Uterus (tissue), 2 donors: ENCODE results near the gene C6orf62.

Experiments
- POLR2A ChIP-seq, 2 donors: fragments of 450-650 bp; IDR thresholded peaks; one replicate each; pipeline ENCODE4 v1.6.1; 2016; ENCODE audit warnings: antibody characterized with exemption in 2 of 2, mild to moderate bottlenecking in 1 of 2, moderate library complexity in 1 of 2
- TF ChIP-seq, protein P1 (sequence below), 4 experiments: fragments of 200-600 bp in 2 of 4; fragments of 450-650 bp in 2 of 4; sonication (generic) in 2 of 4; IDR thresholded peaks; one replicate each; pipeline ENCODE4 v1.5.1; 2016 to 2019; ENCODE audit warnings: antibody characterized with exemption in 4 of 4, mild to moderate bottlenecking in 2 of 4, moderate library complexity in 1 of 4

- TF ChIP-seq, protein P1, sequence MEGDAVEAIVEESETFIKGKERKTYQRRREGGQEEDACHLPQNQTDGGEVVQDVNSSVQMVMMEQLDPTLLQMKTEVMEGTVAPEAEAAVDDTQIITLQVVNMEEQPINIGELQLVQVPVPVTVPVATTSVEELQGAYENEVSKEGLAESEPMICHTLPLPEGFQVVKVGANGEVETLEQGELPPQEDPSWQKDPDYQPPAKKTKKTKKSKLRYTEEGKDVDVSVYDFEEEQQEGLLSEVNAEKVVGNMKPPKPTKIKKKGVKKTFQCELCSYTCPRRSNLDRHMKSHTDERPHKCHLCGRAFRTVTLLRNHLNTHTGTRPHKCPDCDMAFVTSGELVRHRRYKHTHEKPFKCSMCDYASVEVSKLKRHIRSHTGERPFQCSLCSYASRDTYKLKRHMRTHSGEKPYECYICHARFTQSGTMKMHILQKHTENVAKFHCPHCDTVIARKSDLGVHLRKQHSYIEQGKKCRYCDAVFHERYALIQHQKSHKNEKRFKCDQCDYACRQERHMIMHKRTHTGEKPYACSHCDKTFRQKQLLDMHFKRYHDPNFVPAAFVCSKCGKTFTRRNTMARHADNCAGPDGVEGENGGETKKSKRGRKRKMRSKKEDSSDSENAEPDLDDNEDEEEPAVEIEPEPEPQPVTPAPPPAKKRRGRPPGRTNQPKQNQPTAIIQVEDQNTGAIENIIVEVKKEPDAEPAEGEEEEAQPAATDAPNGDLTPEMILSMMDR (IDR thresholded peaks at IDR 0.05): no peak
- TF ChIP-seq POLR2A (IDR thresholded peaks at IDR 0.05): no peak
These were observed 24.4 kb upstream of the C6orf62 start for GRCh38 chr6:24743265-24743943.
